Chondrocyte (in vitro differentiated cells): Measurements from ENCODE around the gene C1orf198. TPM values are rescaled to one million over a fixed set of nuclear protein-coding genes. Genes with fewer than 3 reads are reported as not detected.

Experiments
- DNase-seq: peaks from one replicate; pipeline ENCODE4 v3.0.0; 2021; ENCODE audit warnings: mixed read lengths, low spot score
- H3K27ac Mint-ChIP-seq: one replicate; pipeline ENCODE4 v1.8.0; 2021; ENCODE audit warnings: mild to moderate bottlenecking, moderate library complexity, mixed read lengths; ENCODE audit not compliant: unreplicated experiment
- H3K27me3 Mint-ChIP-seq: 2 replicates; pipeline ENCODE4 v1.8.0; 2021; ENCODE audit warnings: low read depth, mixed read lengths
- H3K36me3 Mint-ChIP-seq: 2 replicates; pipeline ENCODE4 v1.8.0; 2021; ENCODE audit warnings: low read depth, mixed read lengths
- H3K4me1 Mint-ChIP-seq: 2 replicates; pipeline ENCODE4 v1.8.0; 2021; ENCODE audit warnings: low read depth, mild to moderate bottlenecking, mixed read lengths
- H3K4me3 Mint-ChIP-seq: one replicate; pipeline ENCODE4 v1.8.0; 2021; ENCODE audit warnings: mild to moderate bottlenecking, moderate library complexity, mixed read lengths; ENCODE audit not compliant: unreplicated experiment
- H3K9me3 Mint-ChIP-seq: 2 replicates; pipeline ENCODE4 v1.8.0; 2021; ENCODE audit warnings: low read depth, mixed read lengths
- CTCF ChIP-seq: fragments of 200-600 bp; sonication (generic); IDR thresholded peaks from 2 replicates; pipeline ENCODE4 v1.5.0; 2021; ENCODE audit warnings: antibody characterized with exemption, mild to moderate bottlenecking, moderate library complexity
- total RNA-seq: library from RNA; stranded (reverse); gene quantifications from 3 replicates; pipeline ENCODE4 v1.2.1, GENCODE V29; 2021

The C1orf198 gene
- total RNA-seq, 1 donor from 2014 or later = 505 TPM

- Mint-ChIP-seq H3K27ac (peak overlapping the region; percentile 97), H3K4me3 (no peak overlapping the region), H3K27me3 (no peaks in the 10 kb centered on the region)
Observed at GRCh38 chr1:230824551-230824918, 43.8 kb downstream of the C1orf198 start.

GRCh38 chr1:230823931-230824381 lies 44.4 kb downstream of the C1orf198 start:
- Mint-ChIP-seq H3K4me1 (peaks cover 68% of the 10 kb centered on the region), H3K27me3 (no peaks in the 10 kb centered on the region), H3K9me3 (no peaks in the 10 kb centered on the region), H3K27ac (peak overlapping the region; percentile 97), H3K36me3 (peaks cover 1% of the 10 kb centered on the region), H3K4me3 (no peak overlapping the region)
- DNase-seq = no peak
- TF ChIP-seq CTCF = no peak

More at GRCh38 chr1:230824551-230824918, 43.8 kb downstream of the C1orf198 start:
- Mint-ChIP-seq H3K9me3 (no peaks in the 10 kb centered on the region), H3K4me1 (peaks cover 73% of the 10 kb centered on the region), H3K36me3 (peaks cover 1% of the 10 kb centered on the region)
- DNase-seq = no peak
- TF ChIP-seq CTCF = no peak

DNA sequence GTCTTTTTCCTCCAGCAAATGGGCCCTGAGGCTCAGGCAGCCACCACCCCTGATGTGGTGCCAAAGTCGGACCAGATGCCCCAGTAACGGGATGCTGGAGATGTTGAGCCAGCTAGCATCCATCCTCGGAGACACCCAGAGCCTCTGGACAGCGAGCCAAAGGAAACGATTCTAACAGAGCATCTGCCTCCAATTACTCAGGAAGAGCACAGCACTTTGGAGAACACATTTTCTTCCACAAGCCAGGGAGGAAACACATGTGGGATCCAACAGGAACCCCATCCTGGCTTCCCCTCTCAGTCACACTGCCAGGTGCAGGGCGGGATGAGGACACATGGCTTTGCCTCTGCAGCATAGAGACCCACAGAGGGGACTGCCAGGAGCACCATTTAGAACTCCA lies 44.9 kb downstream of the C1orf198 start:
- no peak for TF ChIP-seq CTCF
- Mint-ChIP-seq H3K27ac (no peak overlapping the region), H3K4me1 (peaks cover 72% of the 10 kb centered on the region), H3K36me3 (peaks cover 1% of the 10 kb centered on the region), H3K27me3 (no peaks in the 10 kb centered on the region), H3K4me3 (no peak overlapping the region), H3K9me3 (no peaks in the 10 kb centered on the region)
- DNase-seq = no peak

DNA sequence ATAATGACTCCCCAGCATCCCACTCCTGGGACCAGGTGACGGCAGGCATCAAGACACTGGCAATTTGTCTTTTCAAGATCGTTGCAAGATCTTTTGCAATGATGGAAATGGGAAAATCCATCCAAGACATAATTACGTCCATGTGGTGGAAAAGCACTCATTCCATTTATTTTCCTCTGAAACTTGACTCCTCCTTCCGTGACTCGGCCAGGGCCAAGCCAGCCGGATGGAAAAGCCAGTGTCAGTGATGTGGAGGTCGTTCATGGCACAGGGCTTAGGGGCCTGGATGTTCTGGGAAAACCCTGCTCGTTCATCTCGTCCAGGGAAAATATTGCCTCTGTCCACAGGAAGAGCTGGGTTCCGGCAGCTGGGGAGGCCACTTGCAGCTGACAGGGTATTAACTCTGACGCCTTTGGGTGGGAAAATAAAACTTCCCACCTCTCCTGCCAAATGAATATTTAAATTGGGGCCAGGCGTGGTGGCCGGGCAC lies 46.2 kb downstream of the C1orf198 start:
- Mint-ChIP-seq H3K36me3 (peaks cover 2% of the 10 kb centered on the region), H3K4me3 (no peak overlapping the region), H3K27ac (no peak overlapping the region), H3K27me3 (no peaks in the 10 kb centered on the region), H3K4me1 (peaks cover 64% of the 10 kb centered on the region), H3K9me3 (no peaks in the 10 kb centered on the region)
- no peak for TF ChIP-seq CTCF
- DNase-seq = no peak

DNA sequence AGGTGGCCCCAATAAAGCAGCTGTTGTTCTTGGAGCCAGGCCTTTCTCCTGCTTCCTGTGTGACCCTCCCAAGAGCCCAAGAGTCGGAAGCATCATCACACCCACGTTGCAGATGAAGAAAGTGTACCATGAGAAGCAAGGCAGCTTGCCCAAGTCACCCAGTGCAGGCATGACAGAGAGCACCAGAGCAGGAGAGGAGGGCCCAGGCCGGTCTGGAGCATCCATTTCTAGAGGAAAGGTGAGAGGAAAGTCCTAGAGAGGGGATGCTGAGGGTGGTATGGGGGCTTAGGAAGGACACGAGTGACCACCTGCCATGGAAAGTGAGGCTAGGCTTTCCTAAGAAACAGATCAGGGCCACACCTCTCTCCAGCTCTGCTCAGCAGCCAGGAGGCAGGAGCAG lies 47.0 kb downstream of the C1orf198 start:
- Mint-ChIP-seq H3K4me3 (no peak overlapping the region), H3K27me3 (no peaks in the 10 kb centered on the region), H3K36me3 (peaks cover 2% of the 10 kb centered on the region), H3K9me3 (no peaks in the 10 kb centered on the region), H3K4me1 (peaks cover 56% of the 10 kb centered on the region), H3K27ac (peak overlapping the region; percentile 45)
- DNase-seq = no peak
- no peak for TF ChIP-seq CTCF
